Activated T-cell treated with anti-CD3 and anti-CD28 coated beads for 4 hours (primary cell): ENCODE data around the gene SLC37A1.
"Not testable (repeated sequence)": the region's sequence is repeated elsewhere in the genome, so short reads cannot be mapped to it uniquely, and the experiment has no call there.

ENCODE experiments used
- DNase-seq: peaks from one replicate; pipeline ENCODE4 v3.0.0-alpha.2; 2020

The SLC37A1 gene

DNA sequence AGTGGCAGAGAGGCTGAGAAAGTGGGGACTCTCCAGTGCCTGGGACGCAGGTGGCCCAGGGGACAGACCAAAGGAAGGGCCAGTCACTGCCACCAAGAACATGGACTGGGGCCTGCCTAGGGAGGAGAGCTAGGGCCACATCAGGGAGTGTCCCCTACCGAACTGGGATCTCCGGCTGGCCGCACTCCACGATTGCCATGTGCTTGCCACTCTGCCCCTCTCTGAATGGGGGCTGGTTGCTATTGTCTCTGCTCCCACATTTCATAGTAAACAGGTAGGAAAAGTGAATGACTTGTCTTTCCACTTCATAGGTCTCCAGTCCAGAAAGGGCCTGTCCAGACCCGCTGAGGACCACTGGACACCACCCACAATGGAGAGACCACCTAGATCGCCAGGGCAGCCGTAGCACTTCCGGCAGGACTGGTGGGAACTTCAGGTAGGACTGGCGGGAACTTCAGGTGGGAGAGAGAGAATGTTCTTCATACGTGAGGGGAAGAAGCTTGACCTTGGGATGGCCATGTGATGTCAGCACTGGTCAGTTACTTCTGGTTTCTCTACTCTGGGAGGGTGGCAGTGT is 84.6 kb downstream of the SLC37A1 start:
- no peak for DNase-seq

DNA sequence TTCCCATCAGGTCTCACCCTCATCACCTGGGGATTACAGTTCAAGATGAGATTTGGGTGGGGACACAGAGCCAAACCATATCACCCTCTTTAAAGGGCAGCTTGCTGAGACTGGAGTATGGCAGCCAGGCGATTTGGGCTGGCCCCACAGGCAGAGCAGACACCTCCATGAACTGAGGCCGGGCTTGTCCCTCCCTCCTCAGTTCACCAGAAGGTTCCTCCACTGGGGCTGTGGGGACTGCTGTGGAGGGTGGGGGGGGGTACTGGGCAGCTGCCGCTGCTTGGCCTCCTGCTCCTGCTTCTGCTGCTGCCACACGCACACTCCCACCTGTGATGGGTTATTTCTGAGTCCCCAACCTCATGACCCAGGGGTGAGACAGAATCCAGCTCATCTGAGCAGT is 85.8 kb downstream of the SLC37A1 start:
- no peak for DNase-seq

DNA sequence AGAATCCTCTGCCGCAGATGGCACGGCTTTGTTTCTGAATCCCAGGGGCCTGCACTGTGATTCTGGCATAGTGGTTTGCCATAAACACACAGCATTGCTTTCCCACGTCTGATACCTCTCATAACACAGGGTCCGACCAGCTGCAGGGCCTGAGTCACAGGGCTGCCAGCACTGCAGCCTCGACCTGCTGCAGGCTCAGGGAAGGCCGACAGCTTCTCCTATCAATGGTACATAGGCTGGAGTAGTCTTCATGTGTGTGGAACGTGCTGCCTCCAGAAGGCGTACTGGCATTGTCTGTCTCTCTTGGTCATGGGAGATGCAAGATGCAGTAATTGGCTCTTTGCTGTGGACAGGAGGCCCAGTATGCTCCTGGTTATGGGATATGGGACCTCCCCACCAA is 86.3 kb downstream of the SLC37A1 start:
- DNase-seq = no peak

- no peak for DNase-seq
These were observed 88.0 kb downstream of the SLC37A1 start for GRCh38 chr21:42601656-42602055.

DNA sequence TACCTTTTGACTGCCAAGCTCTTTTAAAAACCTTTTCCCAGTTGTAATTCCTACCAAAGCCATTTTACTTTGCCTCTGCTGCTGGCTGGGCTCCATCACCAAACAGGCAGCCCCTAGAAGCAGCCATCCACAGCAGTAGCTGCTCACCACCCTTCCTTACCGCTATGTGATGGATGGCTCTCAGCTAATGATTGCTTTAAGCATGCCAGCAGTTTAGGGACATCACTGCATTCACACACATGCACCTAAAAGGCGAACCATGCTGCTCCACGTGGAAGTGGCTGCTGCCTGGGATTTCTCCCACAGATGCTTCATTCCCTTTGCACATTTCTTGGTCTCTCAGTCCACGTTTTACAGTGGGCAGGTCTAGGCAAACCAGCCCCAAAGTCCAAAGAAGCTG is 93.5 kb downstream of the SLC37A1 start:
- no peak for DNase-seq

- no peak for DNase-seq
These were observed 94.0 kb downstream of the SLC37A1 start for GRCh38 chr21:42607525-42608102.

GRCh38 chr21:42608446-42608845 is 94.8 kb downstream of the SLC37A1 start:
- no peak for DNase-seq

DNA sequence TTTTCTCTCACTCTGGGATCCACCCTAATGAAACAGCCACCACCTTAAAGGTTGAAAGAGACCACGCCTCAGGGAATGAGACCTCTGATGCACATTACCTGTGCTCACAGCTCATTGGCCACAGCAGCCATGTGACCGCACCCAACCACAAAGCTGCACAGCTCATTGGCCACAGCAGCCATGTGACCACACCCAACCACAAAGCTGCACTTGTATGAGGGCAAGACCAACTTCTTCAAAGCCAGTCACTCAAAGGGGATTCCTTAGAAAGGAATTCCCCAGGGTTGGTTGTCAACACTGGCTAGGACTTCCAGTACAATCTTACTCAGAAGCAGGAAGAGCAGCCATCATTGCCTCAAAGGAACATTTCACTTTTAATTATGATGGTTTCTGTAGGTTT is 96.2 kb downstream of the SLC37A1 start:
- DNase-seq = no peak

DNA sequence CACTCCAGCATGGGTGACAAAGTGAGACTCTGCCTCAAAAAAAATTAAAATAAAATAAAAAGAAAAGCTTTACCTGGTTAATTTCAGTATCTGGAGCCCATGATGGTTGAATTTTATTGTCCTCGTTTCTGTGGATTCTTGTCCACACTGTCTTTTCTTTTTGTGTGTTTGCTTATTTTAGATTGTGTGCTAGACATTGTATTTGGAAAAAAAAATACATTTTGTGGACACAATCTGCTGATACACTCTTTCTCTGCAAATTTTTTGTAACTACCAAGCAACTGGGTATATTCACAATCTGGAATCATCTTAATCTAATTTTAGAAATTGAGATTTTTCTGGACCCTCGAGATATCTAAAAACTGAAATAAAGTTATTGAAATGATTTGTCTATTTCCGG is 98.2 kb downstream of the SLC37A1 start:
- DNase-seq = no peak

DNA sequence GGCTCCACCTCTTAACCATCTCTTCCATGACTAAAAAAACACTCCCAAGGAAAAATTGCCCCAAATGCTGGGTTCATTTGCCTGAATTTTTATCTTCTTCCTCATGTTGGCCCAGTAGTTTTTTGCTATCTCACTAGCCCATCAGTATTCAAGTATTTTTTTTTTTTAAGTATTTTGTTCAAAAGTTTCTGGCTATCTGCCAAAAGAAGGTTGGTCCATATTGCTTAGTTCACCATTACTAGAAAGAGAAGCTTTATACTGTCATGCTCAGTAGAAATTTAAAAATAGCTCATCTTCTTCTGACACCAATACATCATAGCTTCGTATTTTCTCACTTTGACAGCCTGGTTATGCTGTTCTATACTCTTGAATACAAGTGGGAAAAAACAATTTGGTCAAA is 98.7 kb downstream of the SLC37A1 start:
- no peak for DNase-seq

DNA sequence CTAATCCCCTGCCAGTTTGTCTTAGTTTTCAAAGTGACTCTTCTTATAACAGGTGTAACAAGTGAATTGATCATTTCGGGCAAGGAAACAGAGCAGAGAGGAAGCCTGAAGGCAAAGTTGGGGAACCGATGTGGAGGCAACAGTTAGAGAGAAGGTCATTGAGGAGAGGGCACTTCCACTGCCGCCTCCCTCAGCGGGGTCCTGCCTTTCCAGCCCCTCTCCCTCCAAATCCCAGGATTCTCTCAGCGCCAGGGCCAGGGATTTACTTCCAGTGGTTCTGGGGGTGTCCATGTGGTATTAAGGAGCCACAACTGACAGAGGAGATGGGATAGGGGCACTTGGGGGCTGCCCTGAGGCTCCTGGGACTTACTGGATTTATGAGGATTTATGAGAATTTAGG is 100.1 kb downstream of the SLC37A1 start:
- DNase-seq = no peak

GRCh38 chr21:42614396-42614795 is 100.7 kb downstream of the SLC37A1 start:
- DNase-seq = peak; percentile 14

- peak; percentile 19 for DNase-seq
These were observed 101.2 kb downstream of the SLC37A1 start for GRCh38 chr21:42614811-42615351.

GRCh38 chr21:42615377-42615776 is 101.7 kb downstream of the SLC37A1 start:
- not testable (repeated sequence) for DNase-seq

GRCh38 chr21:42615924-42616323 is 102.3 kb downstream of the SLC37A1 start:
- DNase-seq = no peak

- DNase-seq = no peak
These were observed 102.8 kb downstream of the SLC37A1 start for GRCh38 chr21:42616446-42616845.

DNA sequence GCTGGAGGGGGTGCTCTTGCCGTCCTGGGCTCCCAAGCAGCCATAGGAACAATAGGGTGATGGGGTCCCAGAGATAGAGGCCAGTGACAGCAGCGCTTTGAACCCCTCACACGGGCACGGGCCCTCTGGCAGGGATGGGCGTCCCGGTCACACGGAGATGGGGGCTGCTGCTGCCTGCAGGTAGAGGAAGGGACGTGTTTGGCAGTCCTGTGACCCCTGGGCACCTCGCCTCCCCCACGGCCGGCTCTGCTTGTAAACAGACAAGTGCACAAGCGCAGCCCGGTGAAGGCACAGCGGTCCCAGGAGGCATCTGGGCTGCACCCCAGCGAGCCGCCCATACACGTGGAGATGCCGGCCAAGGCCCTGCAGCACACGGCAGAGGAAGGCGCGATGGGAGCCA is 103.3 kb downstream of the SLC37A1 start:
- DNase-seq = no peak

DNA sequence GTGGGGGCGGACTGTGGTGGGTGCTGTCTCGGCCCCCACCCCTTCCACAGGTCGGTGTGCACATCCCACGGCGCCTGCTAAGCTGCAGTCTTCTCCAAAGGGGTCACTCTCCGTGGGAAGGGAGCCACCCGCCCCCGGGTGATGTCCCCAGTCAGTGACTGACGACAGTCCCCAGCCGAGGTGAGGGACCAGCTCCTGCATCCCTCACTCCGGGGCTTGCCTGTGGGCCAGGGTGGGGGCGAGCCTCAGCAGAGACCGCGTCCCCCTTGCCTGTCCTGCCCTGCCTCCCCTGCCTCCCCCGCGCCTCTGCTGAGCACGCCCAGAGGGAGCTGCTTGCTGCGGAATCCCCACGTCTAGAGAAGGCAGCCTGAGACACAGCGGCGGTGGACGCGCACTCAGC is 103.8 kb downstream of the SLC37A1 start:
- no peak for DNase-seq

DNA sequence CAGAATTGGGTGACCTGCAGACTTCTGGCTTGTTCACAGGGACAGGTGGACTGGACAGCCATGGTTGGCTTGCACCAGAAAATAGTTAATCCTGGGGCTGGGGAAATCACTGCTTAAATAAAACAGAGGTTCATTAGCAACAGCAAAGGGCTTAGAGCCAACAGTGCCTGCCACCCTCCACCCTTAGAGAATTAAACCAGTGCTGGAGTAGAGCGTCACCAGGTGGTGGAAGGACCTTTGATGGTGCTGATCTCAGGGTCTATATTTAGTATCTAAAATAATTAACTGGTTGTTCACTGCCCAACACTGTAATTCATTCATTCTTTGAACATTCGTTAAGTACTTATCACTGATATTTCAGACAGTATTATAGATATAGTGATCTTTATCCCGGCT is 105.1 kb downstream of the SLC37A1 start:
- DNase-seq = no peak

- DNase-seq = no peak
These were observed 105.5 kb downstream of the SLC37A1 start for GRCh38 chr21:42619166-42619565.

GRCh38 chr21:42619841-42620240 is 106.2 kb downstream of the SLC37A1 start:
- no peak for DNase-seq

DNA sequence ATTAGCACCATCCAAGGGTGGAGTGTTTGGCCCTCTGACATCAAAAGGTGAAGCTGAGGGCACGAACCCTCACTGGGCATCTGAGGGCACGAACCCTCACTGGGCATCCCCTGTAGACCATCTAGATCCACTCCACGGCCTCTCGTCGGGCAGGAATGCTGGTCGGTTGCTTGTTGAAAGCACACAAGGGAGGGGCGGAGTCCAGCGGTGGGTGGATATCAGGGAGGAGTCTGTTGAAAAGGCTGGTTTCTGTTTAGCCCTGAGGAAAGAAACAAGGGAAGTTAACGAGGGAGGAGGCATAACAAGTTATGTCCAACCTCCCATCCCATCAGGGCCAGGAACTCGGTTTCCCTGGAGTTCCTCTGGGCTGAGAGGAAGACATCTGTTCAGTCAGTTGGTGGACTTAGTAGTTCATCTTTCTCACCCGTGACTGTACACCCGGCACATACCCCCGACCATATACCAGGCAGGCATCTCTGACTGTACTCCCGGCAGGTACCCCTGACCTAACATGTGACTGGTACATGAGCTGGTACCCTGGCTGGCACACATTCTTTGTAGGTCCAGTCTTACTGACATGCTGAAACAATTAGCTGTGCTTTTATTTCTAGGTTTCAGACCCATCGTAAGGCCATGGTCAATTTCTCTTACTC is 107.6 kb downstream of the SLC37A1 start:
- DNase-seq = no peak

- no peak for DNase-seq
These were observed 108.1 kb downstream of the SLC37A1 start for GRCh38 chr21:42621819-42622177.

DNA sequence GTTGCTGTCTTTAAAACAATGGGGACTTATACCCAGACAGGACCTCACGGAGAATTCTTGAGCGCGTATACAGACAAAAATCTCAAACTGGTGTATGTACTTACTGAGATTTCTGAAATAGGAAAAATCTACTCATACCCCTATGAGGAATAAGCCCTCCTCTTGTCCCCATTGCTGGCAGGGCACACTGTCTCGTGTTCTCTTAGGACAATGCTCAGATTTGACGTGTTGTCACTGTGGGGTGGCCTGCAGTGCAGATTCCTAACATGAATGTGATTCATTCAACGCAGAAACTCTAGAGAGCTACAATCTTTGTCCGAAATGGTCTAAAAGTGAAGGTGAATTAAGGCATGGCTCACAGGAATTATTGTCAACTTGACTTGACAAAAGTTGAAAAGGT is 108.6 kb downstream of the SLC37A1 start:
- no peak for DNase-seq

DNA sequence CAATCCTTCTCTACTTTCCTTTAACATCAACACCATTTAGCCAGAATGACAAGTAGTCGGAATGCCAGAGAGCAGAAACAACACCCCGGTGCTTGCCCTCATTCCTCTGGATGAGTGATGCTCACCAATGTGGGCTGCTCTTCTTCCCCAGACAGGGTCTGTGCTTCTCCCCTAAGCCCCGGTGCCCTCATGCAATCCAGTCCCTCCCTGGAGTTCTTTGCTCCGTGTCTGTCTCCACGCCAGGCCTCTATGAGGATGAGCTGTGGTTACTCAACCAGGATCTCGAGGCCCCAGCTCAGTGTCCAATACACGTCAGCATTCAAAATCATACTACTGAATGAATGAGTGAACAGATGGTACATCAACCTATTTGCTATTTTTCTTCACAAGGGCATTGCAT is 110.0 kb downstream of the SLC37A1 start:
- no peak for DNase-seq
